HepG2 (cell line): ENCODE results near the gene POFUT1. TPM values are rescaled to one million over a fixed set of nuclear protein-coding genes. Genes with fewer than 3 reads are reported as not detected.
A peak's percentile ranks its signal among the peaks of the same experiment; 100 is the strongest.
"Not testable (repeated sequence)": the region's sequence is repeated elsewhere in the genome, so short reads cannot be mapped to it uniquely, and the experiment has no call there.

Experiments
- ATAC-seq: fragments of 200-7000 bp; cut with Tn5 transposase; 3 replicates; pipeline ENCODE4 v1.9.1; 2020; ENCODE audit warnings: mild to moderate bottlenecking, moderate library complexity
- BruUV-seq: library from RNA; stranded (reverse); fragments of 400-500 nt; replicated peaks from 2 replicates; lab custom pipeline; 2021; lab: Mats Ljungman, UMichigan
- CTCF ChIA-PET: fragments of 300-600 bp; formaldehyde crosslinking; extraction: SDS; loops from one replicate; lab custom pipeline; 2021; ENCODE audit warnings: low total read pairs, inconsistent platforms, low intra/inter-chr PET ratio; lab: Yijun Ruan, JAX
- POLR2A ChIA-PET: fragments of 350-600 bp; sonication (Branson Sonifier 250); formaldehyde crosslinking; loops from one replicate; lab custom pipeline; 2020; ENCODE audit warnings: antibody characterized with exemption, inconsistent platforms; lab: Yijun Ruan, JAX
- DNase-seq: peaks from one replicate; pipeline ENCODE4 v3.0.0-alpha.2; 2015; ENCODE audit warnings: low spot score
- FAIRE-seq: peaks from 3 replicates; lab custom pipeline; 2011; peaks lifted over from hg19 to GRCh38; lab: Jason Lieb, UNC
- H2AFZ ChIP-seq: one replicate; pipeline ENCODE4 v1.6.1; 2011; ENCODE audit warnings: low read length, inconsistent platforms
- H3K27ac ChIP-seq: fragments of 300-600 bp; 3 replicates; pipeline ENCODE4 v1.8.0; 2011; ENCODE audit warnings: mixed run types, mild to moderate bottlenecking, mixed read lengths, low read length, inconsistent platforms; ENCODE audit not compliant: insufficient read depth; ENCODE audit errors: extremely low read length
- H3K27me3 ChIP-seq, 2 experiments: fragments of 200-600 bp in 1 of 2; 2 replicates in 1 of 2; 3 replicates in 1 of 2; pipeline versions ENCODE4 v1.6.0 to v1.8.0; 2011; ENCODE audit warnings: low read length in 2 of 2, mild to moderate bottlenecking in 2 of 2, moderate library complexity in 2 of 2, inconsistent platforms in 1 of 2; ENCODE audit not compliant: insufficient read depth in 2 of 2, control insufficient read depth in 1 of 2
- H3K36me3 ChIP-seq, 2 experiments: fragments of 200-600 bp in 1 of 2; replicated peaks in 1 of 2; 2 replicates in 1 of 2; 3 replicates in 1 of 2; pipeline versions ENCODE4 v1.5.1 to v1.8.0; 2011; ENCODE audit warnings: low read length in 2 of 2, inconsistent platforms in 1 of 2; ENCODE audit not compliant: insufficient read depth in 2 of 2, control insufficient read depth in 1 of 2
- H3K4me1 ChIP-seq: 2 replicates; pipeline ENCODE4 v1.5.1; 2012; ENCODE audit warnings: low read length, inconsistent platforms; ENCODE audit not compliant: insufficient read depth
- H3K4me2 ChIP-seq: 2 replicates; pipeline ENCODE4 v1.6.0; 2011; ENCODE audit warnings: low read depth, low read length, inconsistent platforms
- H3K4me3 ChIP-seq, 3 experiments: fragments of 200-600 bp in 1 of 3; sonication (generic), shearing (Covaris generic) in 1 of 3; replicated peaks in 1 of 3; 2 replicates each; pipeline ENCODE4 v1.5.1; 2011 to 2016; ENCODE audit warnings: low read length in 3 of 3, inconsistent platforms in 2 of 3, low read depth in 2 of 3, mild to moderate bottlenecking in 2 of 3, control low read depth in 1 of 3, mixed read lengths in 1 of 3; ENCODE audit not compliant: insufficient read depth in 1 of 3
- H3K79me2 ChIP-seq: one replicate; pipeline ENCODE4 v1.6.1; 2011; ENCODE audit warnings: low read length, inconsistent platforms; ENCODE audit not compliant: insufficient read depth
- H3K9ac ChIP-seq: 2 replicates; pipeline ENCODE4 v1.6.0; 2011; ENCODE audit warnings: mild to moderate bottlenecking, low read depth, low read length, inconsistent platforms; ENCODE audit not compliant: insufficient read depth
- H3K9me3 ChIP-seq: 2 replicates; pipeline ENCODE4 v1.5.1; 2012; ENCODE audit warnings: mild to moderate bottlenecking, low read length
- H4K20me1 ChIP-seq: 2 replicates; pipeline ENCODE4 v1.6.0; 2011; ENCODE audit warnings: inconsistent platforms, mild to moderate bottlenecking, low read length, moderate library complexity; ENCODE audit not compliant: insufficient read depth
- CBX2 ChIP-seq, 2 experiments: fragments of 200-600 bp in 1 of 2; sonication (generic); formaldehyde crosslinking in 1 of 2; IDR thresholded peaks; 2 replicates each; pipeline versions ENCODE4 v1.7.0 to v1.8.1; 2018 to 2022; ENCODE audit warnings: low read depth in 2 of 2, low read length in 1 of 2, mild to moderate bottlenecking in 1 of 2, missing genetic modification reagents in 1 of 2
- NFE2L2 ChIP-seq: fragments of 150-350 bp; IDR thresholded peaks from 2 replicates; pipeline ENCODE4 v1.6.1; 2014; ENCODE audit warnings: low read length
- ZFP1 ChIP-seq: IDR thresholded peaks from 2 replicates; pipeline ENCODE4 v1.6.1; 2016
- ZNF121 ChIP-seq: sonication (generic); formaldehyde crosslinking; IDR thresholded peaks from 2 replicates; pipeline ENCODE4 v1.5.0; 2020; ENCODE audit warnings: mild to moderate bottlenecking, missing genetic modification reagents
- ZNF235 ChIP-seq: sonication (generic); formaldehyde crosslinking; IDR thresholded peaks from 2 replicates; pipeline ENCODE4 v1.8.1; 2023; ENCODE audit warnings: mild to moderate bottlenecking, missing genetic modification reagents, borderline replicate concordance
- ZNF460 ChIP-seq: sonication (generic); formaldehyde crosslinking; IDR thresholded peaks from 2 replicates; pipeline ENCODE4 v1.5.1; 2020; ENCODE audit warnings: missing genetic modification reagents, mild to moderate bottlenecking, borderline replicate concordance
- ZNF83 ChIP-seq: sonication (generic); formaldehyde crosslinking; IDR thresholded peaks from 2 replicates; pipeline ENCODE4 v1.4.0; 2020; ENCODE audit warnings: missing genetic modification reagents, mild to moderate bottlenecking, borderline replicate concordance
- WGBS: methylation state at CpG from one replicate; pipeline ENCODE4 v1.1.6; 2017; ENCODE audit warnings: low lambda C conversion rate; 5-methylcytosine and 5-hydroxymethylcytosine counted together
- in situ Hi-C: cut with HindIII; loops from 2 replicates; pipeline ENCODE4 v1.10.0; 2017; ENCODE audit warnings: low pct_unique_long_range_greater_than_20kb; ENCODE audit not compliant: extremely low pct_ligation_motif_present
- intact Hi-C: fragments of 100-400 bp; cut with micrococcal nuclease; formaldehyde crosslinking; loops from one replicate; pipeline ENCODE4 v1.10.0; 2022; ENCODE audit not compliant: unreplicated experiment
- polyA plus RNA-seq, 8 experiments: library from polyadenylated mRNA; depleted of rRNA in 3 of 8; stranded (reverse) in 7 of 8; unstranded in 1 of 8; fragments of >200 nt; fragmentation: Illumina TruSeq in 4 of 8; extraction: Trizol in 4 of 8; gene quantifications; 2 replicates each; pipeline versions ENCODE4 v1.2.1 to v1.2.3, GENCODE V29; 2011 to 2016; ENCODE audit warnings: low read depth in 4 of 8, missing spikeins in 1 of 8, mixed read lengths in 1 of 8; ENCODE audit not compliant: insufficient read depth in 1 of 8
- total RNA-seq, 5 experiments: library from RNA; depleted of rRNA; stranded (reverse); fragments of >200 nt; fragmentation: Illumina TruSeq; extraction: Trizol; gene quantifications; 2 replicates each; pipeline ENCODE4 v1.2.3, GENCODE V29; 2016; ENCODE audit warnings: low read depth in 1 of 5

The POFUT1 gene
- total and polyA plus RNA-seq, 2 of the 13 experiments (the other 11 are each of a cell fraction or from before 2014, with no cell fraction given) = 35.5 to 58.3 TPM

DNA sequence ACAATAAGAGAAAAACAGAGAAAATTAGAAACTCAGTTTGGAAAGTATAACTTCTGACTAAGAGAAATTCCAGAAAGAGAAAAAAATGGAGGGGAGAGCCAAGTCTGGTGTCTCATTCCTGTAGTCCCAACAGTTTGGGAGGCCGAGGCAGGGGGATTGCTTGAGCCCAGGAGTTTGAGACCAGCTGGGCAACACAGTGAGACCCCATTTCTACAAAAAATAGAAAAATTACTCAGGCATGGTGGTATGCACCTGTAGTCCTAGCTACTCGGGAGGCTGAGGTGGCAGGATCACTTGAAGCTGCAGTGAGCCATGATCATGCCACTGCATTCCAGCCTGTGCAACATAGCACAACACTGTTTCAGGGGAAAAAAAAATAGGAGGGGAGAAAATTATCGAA, 66.7 kb downstream of the POFUT1 start:
- no peak overlapping the region for H3K9ac ChIP-seq
- POLR2A ChIA-PET = no interaction called here
- BruUV-seq = no TSS peak
- ATAC-seq (no peak), FAIRE-seq (no peak), DNase-seq (no peak)
- H3K79me2 ChIP-seq = peaks cover 11% of the 10 kb centered on the region
- no peak overlapping the region for H3K4me3 ChIP-seq
- no peak overlapping the region for H3K27ac ChIP-seq
- H4K20me1 ChIP-seq = no peaks in the 10 kb centered on the region
- in situ Hi-C loops = no loop called here
- H3K9me3 ChIP-seq = no peaks in the 10 kb centered on the region
- no peak overlapping the region for H3K4me2 ChIP-seq
- no peak overlapping the region for H2AFZ ChIP-seq
- CTCF ChIA-PET = no interaction called here
- whole genome bisulfite sequencing = 33% methylated on average over 3 of the region's 3 CpGs
- no peaks in the 10 kb centered on the region; a peak in 1 of 5 replicates for H3K27me3 ChIP-seq
- intact Hi-C loops = no loop called here
- H3K36me3 ChIP-seq = no peaks in the 10 kb centered on the region
- peaks cover 53% of the 10 kb centered on the region for H3K4me1 ChIP-seq
- TF ChIP-seq ZNF83 (no peak), CBX2 (IDR thresholded peaks at IDR 0.05; ENCODE audit: low read depth, low read length) (no peak), CBX2 (CRISPR knock-in tag; IDR thresholded peaks at IDR 0.05; ENCODE audit: low read depth) (no peak), ZNF121 (CRISPR knock-in tag) (peak; percentile 52; the same call in 1 of the 2 replicates), NFE2L2 (no peak), ZNF235 (CRISPR knock-in tag) (no peak), ZNF460 (CRISPR knock-in tag) (peak; percentile 58)

DNA sequence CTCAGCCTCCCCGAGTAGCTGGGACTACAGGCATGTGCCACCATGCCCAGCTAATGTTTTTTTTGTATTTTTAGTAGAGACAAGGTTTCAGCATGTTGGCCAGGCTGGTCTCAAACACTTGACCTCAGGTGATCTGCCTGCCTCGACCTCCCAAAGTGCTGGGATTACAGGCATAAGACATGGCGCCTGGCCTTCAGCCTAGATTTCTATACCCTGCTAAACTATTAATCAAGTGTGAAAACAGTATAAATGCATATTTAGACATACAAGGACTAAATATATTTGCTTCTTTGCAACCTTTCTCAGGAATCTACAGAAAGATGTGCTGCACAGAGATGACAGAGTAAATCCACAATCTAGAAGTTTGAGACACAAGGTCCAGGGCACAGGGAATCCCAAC, 67.5 kb downstream of the POFUT1 start:
- BruUV-seq, H3K36me3 ChIP-seq, POLR2A ChIA-PET, H3K27ac ChIP-seq, CTCF ChIA-PET, H3K4me3 ChIP-seq, in situ Hi-C loops, FAIRE-seq, H4K20me1 ChIP-seq, ATAC-seq, H3K27me3 ChIP-seq, H3K4me2 ChIP-seq, H3K9ac ChIP-seq, H2AFZ ChIP-seq, DNase-seq, H3K9me3 ChIP-seq: not testable (repeated sequence)
- peaks cover 18% of the 10 kb centered on the region for H3K79me2 ChIP-seq
- H3K4me1 ChIP-seq = peaks cover 60% of the 10 kb centered on the region
- WGBS = 45% methylated on average over 3 of the region's 3 CpGs
- intact Hi-C loops = loop anchor here (5.0 kb wide), 1 partner anchor 82 kb away; the partner anchor contains the start of gene ASXL1
- TF ChIP-seq ZFP1 = peak; percentile 98
